Stimulated activated CD8-positive, alpha-beta memory T cell treated with anti-CD3 and anti-CD28 coated beads, Interleukin-4, amount 100 ng/mL, for 1 hour (primary cell): Measurements from ENCODE around the gene STK39.
"Not testable (repeated sequence)": the region's sequence is repeated elsewhere in the genome, so short reads cannot be mapped to it uniquely, and the experiment has no call there.

Experiments
- DNase-seq, 2 donors: peaks; one replicate each; pipeline ENCODE4 v3.0.0-alpha.2; 2020; ENCODE audit warnings: low read depth in 2 of 2, low spot score in 1 of 2

The STK39 gene

DNA sequence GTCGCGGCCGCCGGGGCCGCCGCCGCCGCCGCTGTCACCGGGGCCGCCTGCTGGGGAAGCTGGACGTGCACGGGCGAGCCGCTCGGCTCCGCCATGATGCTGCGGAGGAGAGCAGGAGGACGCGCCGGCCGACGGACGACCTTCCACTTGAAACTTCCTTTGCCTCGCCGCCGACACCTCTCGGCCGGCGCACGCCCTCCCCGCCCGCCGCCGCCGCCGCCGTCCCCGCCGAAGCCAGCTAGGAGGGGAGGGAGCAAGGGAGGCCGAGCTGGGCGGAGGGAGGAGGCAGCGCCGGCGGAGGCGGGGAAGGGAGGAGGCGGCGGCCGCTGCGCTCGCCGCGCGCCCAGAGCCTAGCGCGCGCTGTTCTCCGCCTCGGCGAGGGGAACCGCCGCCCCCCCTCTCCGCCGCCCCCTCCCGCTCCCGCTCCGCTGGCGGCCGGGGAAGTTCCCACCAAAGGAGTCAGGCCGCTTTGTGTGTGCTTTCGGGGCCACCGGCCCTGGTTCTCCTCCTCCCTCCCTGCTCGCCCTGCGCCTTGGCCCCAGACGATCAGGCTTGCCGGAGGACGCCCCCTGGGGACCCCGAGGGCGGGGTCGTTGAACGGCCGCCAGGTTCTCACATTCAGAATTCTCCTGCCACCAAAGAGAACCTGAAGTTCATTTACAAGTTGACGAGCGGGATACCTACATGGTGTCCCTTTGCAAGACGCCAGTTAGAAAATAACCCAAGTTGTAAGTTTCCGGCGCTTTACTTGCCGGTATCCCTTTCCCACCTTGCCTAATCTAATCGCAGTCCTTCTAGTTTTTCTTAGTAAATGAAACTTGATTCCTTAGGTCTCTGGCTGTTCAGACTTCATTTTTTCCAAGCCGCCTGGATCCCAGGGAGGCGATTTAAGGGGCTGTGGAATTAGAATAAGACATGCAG, at the start of gene STK39:
Gene STK39, minus strand, starts transcription at position 255 of the 921 bp plus-strand sequence. Its CDS starts 160 bp downstream, at position 95.
- DNase-seq: peak; percentile 31 to 50

DNA sequence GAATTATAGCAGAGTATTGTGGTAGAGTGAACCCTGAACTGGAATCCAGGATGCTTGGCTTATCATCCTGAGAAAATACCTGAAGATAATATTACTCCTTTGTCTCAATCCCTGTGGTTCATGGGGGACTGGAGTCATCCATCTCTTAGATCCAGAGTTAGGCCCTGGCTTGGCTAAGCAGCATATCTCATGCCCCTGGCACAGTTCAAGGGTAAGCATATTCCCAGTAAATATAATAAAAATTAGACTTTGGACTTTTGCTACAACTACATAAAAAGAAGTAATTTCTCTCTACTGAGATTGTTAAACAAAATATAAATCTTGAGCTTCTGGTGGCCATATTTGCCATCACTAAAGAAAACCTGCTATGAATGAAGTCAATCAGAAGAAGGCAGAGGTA, 47.7 kb upstream of the STK39 start:
- no peak for DNase-seq

DNA sequence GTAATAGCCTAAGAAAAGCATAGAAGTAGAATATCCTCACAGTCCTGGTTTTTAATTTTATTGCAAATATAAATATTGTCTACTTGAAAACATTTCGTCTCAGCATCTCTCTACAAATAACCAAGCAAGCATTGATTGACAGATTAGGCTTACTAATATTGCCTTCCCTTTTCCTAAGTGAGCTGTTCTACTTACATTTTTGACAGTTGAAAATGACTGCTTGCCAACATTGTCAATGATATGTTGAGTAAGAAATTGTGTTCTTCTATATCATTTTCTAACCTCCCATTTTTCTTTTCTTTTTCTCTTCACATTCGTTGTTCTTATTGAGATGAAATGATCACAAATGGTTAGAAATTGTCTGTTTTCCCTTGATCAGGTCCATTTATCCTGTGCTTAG, 47.0 kb upstream of the STK39 start:
- no peak for DNase-seq

DNA sequence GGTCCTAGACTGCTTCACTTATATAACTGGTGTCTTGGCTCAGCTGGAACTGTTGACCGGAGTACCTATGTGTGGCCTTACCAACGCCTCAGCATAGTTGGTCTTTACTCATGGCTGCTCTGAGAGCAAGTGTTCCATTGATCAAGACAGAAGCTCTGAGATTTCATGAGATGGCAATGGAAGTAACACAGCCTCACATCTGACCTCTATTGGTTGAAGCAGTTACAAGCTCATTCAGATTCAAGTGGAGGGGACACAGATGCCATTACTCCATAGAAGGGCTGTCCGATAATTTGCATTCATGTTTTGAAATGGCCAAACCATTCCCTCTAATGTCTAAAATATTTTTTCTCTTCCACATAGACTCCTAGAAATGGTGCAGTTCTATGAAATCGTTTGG, 46.4 kb upstream of the STK39 start:
- DNase-seq: no peak

DNA sequence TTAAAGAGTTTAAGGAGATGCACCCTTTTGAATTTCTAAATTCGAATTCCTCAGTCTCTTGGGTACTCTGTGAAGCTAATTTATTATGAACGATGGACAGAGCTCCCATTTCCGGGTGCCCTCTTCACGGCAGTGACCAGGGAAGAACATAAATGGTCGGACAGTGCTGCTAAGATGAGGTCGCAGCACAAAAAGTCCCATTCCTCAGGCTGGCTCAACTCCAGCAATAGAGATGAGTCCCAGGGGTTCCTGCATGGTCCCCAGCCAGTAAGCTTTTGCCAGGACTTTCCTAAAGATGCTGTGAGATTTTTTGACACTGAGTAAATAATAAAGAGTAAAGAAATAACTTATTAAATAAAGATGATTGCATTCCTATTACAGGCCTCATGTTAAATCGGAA, 43.0 kb upstream of the STK39 start:
- no peak for DNase-seq

DNA sequence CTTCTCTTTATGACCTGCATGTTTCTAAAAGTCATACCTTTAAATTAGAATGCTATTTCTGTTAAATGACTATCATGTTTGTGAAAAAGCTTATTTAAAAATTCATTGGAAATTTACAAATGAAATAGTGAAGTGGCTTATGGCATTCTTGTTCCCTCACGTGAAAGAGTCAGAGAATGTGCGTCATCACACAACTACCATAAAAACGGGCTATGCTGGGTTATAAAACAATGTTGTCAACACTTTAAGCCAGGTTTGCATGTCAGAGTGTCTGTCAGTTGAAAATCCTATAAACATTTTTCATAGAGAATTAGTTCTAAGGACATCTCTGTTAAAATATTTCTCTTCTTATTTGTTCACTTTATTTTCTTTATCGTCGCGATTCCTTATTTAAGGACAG, 42.5 kb upstream of the STK39 start:
- DNase-seq: no peak

DNA sequence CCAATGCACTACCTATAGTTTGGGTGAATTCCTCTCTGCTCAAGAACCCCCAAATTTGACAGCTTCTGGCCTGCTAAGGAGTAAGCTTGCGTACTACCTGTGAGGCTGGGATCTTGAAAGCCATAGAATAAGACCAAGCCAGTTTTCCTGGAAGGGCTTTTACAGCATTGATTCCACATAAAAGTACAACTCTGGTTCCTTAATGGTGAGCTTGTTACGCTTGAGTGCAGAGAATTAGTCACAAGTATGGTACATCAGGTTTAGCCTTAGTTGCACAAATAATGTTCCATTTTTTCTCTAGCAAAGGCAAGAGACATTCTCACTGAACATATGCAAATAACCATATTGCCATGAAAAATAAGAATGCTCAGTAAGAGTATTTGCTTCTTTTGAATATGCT, 39.1 kb upstream of the STK39 start:
- DNase-seq: no peak

DNA sequence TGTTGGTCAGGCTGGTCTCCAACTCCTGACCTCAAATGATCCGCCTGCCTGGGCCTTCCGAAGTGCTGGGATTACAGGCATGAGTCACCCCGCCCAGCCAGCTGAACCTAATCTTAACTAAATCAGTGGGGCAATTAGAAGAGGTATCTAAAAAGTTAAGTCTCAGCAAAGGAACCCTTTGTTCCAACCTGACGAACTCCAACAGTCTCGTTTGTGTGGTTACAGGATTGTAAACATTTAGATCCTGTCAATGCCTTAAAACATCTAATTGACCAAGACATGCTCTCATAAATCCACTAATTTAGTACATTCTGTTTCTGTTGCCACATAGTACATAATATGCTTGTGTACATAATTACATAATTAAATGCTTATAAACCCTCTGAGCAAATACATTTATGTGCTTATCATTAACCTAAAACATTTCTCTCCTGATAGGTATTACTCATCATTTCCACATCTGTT, 31.1 kb upstream of the STK39 start:
- no peak for DNase-seq

DNA sequence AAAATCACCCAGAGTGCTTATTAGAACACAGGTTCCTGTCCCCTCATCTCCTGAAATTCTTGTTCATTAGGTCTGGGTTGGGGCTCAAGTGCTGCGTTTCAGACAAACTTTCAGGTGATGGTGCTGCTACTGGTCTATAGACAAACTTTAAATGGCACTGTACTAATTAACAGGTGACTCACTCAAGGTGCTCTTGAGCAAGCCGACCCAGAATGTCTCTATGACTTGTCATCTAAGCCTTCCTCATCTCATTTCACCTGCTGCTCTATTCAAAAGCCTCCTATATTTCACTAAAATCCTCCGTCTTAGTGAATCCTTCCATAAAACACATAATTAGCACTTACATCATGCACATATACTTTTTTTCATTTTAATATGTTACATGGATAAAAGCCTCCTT, 29.9 kb upstream of the STK39 start:
- DNase-seq: no peak

DNA sequence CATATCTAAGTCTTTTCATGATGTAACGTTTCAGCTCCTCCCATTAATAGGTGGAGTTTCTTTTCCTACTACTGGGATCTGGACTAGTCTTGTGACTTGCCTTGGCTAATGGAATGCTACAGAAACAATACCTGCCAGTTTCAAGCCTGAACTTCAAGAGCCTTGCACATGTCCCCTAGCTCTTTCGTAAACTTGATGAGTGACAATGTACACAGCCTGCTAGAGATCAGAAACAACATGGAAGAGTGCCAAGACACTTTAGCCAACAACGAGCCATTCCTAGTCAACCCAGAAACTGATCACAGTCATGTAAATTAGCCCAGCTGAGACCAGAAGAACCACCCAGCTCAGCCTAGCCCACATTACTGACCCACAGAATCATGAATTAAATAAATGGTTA, 24.8 kb upstream of the STK39 start:
- DNase-seq: no peak

DNA sequence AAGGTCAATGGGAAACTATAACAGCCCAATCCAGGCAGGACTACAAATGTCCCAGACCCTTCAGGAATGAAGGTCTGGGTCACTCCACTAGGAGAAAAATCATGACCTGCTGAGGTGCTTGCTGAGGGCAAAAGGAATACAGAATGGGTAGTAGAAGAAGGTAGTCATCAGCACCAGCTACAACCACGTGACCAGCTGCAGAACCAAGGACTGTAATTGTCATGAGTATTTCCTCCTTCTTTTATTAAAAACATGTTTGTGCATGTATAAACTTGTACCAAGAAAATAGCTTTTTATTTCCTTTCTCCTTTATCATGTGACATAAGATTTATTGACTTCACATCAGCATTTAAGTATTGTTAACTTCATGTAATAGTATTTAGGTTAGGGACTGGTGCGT, 15.5 kb upstream of the STK39 start:
- not testable (repeated sequence) for DNase-seq

DNA sequence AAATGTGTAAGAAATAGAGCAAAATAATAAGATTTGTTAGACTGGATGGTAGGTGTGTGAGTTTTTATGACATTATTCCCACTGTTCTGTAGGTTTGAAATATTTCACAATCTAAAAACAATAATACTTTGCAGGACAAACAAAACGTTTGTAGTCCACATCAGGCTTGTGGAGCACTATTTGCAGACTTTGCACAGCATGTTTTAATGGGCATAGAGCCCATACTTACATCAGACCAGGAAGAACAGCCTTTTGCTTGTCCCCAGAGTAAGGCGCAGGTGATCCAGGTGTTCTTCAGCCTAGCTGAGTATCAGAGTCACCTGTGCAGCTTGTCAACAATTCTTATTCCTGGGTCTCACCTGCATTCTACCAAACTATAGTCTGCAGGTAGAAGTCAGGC, 9.1 kb upstream of the STK39 start:
- no peak for DNase-seq

DNA sequence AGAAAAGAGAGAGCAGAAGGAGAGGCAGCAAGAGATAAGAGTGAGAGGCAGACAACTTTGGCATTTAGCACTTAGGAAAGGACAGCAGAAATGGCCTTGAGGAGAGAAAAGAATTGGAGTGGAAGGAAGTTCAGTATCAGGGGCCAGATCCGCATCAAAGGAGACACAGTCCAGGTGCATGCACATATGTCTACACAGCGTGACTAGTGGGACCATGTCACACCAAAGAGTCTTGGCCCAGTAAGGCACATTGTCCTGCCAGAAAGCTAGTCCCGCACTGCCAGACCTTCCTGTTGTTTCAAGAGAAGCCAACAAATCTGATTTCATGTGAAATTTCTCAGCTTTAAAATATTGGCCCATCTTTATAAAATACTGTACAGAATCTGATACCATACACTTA, 8.5 kb upstream of the STK39 start:
- no peak for DNase-seq

DNA sequence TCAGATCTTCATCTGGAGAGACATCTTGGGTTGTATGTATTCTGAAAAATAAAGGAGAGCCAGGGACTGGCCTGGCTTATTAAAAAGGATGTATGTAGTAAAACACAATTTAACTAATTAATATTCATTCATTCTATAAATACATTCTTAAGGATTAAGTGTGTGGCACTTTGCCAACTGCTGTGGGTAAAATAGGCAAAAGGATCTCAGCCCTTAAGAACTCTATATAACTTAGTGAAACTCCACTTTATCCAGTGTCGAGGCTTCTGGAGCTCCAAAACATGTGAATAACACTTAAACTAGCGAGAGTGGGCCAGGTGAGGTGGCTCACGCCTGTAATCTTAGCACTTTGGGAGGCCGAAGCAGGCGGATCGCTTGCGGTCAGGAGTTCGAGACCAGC, 7.7 kb upstream of the STK39 start:
- DNase-seq: no peak

DNA sequence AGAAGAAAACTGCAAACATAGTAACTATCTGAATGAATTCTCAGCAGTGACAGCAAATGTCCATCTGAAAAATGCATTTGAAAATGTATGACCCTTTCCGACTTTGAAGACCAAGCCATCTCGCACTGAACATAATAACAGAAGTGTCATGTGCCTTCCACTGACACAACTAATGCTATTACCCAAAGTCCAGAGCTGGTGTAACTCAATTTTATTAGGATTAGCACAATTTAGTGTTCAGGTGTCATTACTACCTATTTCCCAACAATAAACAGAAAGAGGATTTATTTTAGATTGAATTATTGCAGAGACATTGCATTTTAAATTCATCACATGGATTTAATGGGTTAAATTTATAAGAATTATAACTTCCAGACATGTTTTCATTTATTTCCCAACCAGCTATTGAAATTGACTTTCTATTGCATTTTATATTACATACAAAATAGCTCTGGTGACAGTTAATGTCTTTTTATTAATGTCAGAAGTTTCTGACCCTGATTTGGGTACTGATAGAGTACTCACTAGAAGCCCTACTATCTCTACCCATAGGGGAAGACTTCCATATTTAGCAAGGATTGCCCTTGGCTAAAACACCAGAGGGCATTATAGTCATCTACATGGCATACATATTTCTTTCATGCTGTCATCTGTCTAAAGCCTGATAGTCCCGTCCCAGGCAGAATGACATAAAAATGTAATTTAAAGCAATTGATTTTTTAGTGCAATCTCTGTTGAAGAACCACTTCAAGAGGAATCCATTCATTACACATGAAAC, 7.0 kb upstream of the STK39 start:
- DNase-seq: no peak

DNA sequence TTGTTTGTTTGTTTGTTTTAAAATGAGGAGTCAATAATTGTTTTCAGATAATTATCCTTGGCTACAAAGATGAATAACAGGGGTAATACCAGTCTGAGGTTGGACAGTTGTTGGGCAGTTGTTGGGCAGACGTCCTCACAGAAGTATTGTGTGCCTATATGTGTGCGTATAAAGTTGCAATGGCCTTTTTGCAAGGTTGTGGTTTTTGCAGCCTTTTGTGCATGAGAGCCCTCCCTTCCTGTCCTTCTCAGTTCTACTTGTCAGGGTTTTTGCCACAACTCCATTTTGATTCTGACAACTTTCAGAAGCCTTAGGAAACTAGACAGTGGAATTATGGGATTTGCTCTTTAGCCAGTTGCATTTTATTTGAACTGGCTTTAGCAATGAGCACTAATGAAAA, 6.0 kb upstream of the STK39 start:
- no peak for DNase-seq

DNA sequence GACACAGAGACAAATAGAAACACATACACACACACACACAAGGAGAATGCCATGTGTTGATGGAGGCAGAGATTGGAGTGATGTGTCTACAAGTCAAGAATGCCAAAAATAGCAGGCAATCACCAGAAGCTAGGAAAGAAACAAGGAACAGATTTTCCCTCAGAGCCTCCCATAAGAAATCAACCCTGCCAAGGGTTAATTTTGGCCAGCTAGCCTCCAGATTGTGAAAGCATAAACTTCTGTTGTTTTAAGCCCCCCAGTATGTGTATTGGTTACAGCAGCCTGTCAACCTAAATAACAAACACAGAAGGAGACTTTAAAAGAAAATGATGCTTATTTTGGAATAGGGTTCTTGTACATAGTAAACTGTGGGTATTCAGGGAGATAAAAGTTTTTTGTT, 5.6 kb upstream of the STK39 start:
- DNase-seq: no peak

DNA sequence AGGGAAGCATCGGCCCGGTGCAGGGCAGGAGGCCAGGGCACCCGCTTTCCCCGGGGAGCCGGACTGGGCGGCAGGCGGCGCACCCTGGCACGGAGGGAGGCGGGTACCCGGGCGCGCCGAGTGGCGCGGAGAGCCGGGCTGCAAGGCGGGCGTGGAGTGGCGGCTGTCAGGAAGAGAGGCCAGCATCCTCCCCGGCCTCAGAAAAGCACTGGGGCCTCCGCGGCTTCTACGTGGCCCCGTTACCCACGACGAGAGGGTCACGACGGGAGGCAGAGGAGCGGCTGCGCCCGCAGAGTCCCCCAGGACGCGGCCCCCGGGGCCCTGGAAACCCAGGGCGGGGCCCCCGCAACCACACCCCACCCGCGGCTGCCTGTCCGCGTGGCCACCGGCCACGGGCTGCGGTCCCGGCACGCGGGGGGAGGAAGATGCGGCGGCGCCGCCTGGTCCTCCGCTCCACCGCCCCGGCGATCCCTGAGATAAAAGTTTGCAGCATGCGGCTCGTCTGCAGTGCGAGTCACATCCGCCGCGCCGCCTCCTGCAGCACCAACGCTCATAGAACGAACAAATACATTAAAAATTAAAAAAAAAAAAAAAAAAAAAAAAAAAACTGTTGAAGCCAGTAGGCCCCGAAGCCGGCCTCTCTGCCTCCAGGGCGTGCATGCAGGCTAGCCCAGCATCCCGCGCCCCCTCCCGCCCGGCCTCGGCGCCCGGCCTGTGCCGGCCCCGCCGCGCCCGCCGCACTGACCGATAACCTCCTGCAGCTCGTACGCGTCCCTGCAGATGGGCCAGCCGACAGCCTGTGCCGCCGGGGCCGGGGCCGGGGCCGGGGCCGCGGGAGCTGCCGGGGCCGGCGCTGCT, 683 bp downstream of the STK39 start:
- DNase-seq: peak; percentile 28 to 63

DNA sequence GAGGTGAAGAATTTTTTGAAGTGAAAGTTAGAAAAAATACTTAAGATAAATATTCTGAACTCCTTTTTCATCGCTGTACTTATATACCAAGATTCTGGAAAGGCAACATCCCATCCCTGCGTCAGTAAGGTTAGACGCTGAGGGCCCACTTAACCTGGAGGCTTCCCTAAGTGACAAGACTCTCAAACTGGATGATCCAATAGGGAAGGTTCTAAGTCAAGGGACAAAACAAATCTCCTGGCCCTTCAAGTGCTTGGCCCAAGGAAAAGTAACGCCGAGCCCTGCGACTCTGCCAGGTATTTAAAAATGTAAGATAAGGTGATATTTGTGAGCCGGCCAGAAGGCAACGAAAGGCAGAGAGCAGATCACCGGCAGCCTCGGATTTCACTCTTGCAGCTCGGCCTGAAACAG, 1.3 kb downstream of the STK39 start:
- no peak for DNase-seq

DNA sequence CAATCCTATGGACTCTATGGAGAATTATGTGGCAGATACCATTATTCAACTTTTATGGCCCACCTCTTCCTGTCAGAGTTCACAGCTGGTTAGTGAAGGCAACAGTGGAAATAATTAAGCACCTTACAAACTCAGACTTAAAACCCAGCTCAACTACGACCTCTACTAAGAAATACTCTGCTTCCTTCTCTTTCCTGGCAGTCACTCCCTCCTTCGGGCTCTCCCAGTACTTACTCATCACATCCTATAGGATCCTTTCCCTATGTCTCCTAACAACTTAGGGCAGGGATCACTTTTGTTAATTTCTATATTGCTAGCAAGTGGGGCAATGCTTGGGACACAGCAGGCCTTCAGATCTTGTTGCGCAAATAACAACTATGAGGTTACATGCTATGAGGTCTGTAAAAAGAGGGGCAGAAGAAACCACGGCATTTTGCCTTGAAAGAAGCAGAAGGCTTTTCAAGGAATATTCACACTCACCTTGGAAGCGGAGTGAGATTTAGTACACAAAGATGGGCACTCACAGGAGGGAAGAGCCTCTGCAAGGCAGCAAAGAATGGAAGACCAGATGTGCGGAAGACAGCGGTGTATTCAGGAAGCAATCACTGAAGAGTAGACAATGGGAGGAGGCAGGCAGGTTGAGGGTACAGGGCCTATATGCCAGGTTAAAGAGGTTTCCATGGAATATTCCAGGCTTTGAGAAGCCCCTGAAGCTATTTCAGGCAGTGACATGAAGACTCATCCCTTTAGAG, 2.1 kb downstream of the STK39 start:
- DNase-seq: no peak

DNA sequence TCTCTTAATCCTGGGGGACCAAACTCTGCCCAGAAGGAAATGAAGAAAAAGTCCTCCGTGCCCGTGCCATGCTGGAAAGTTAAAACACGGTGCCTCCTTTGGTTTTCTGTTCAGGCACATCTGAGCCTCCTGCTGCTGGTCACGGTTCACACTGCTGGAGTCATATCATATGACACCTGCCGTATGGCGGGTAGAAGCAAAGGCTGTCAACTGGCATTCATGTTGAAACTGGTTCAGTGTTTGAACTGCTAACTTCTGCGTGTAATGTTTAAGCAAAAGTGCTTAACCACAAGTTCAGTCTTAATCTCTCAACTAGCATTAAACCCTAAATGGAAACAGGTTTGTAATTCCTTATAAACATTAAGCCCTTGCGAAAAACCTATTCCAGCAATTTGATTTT, 3.1 kb downstream of the STK39 start:
- DNase-seq: peak in 1 of 2 donors; percentile 21
